HepG2 (cell line): Measurements from ENCODE around the gene CSN3. TPM values are rescaled to one million over a fixed set of nuclear protein-coding genes. Genes with fewer than 3 reads are reported as not detected.

ENCODE experiments used
- HHEX ChIP-seq: IDR thresholded peaks from 2 replicates; pipeline ENCODE4 v1.6.1; 2016; ENCODE audit warnings: control low read depth
- NFYB ChIP-seq: sonication (generic); formaldehyde crosslinking; IDR thresholded peaks from 2 replicates; pipeline ENCODE4 v1.4.0; 2020; ENCODE audit warnings: missing genetic modification reagents
- POGZ ChIP-seq: sonication (generic); formaldehyde crosslinking; IDR thresholded peaks from 2 replicates; pipeline ENCODE4 v1.4.0; 2020; ENCODE audit warnings: mild to moderate bottlenecking, missing genetic modification reagents
- SCMH1 ChIP-seq: sonication (generic); formaldehyde crosslinking; IDR thresholded peaks from 2 replicates; pipeline ENCODE4 v1.9.0; 2021; ENCODE audit warnings: missing genetic modification reagents, mild to moderate bottlenecking, borderline replicate concordance
- ZMAT3 ChIP-seq: sonication (generic); formaldehyde crosslinking; conservative IDR thresholded peaks from 2 replicates; pipeline ENCODE4 v1.7.0; 2021; ENCODE audit warnings: missing genetic modification reagents
- ZNF264 ChIP-seq: sonication (generic); formaldehyde crosslinking; IDR thresholded peaks from 2 replicates; pipeline ENCODE4 v1.4.0; 2020; ENCODE audit warnings: missing genetic modification reagents
- ZNF296 ChIP-seq: sonication (generic); formaldehyde crosslinking; conservative IDR thresholded peaks from 2 replicates; pipeline ENCODE4 v1.5.0; 2020; ENCODE audit warnings: mild to moderate bottlenecking, missing genetic modification reagents
- ZNF530 ChIP-seq: sonication (generic); formaldehyde crosslinking; IDR thresholded peaks from 2 replicates; pipeline ENCODE4 v1.5.0; 2020; ENCODE audit warnings: low read depth, mild to moderate bottlenecking, missing genetic modification reagents
- ZNF550 ChIP-seq: sonication (generic); formaldehyde crosslinking; IDR thresholded peaks from 2 replicates; pipeline ENCODE4 v1.4.0; 2020; ENCODE audit warnings: mild to moderate bottlenecking, missing genetic modification reagents, borderline replicate concordance
- ZNF644 ChIP-seq: IDR thresholded peaks from 2 replicates; pipeline ENCODE4 v1.6.1; 2016; ENCODE audit warnings: low read depth
- ZNF879 ChIP-seq: sonication (generic); formaldehyde crosslinking; IDR thresholded peaks from 2 replicates; pipeline ENCODE4 v1.8.1; 2023; ENCODE audit warnings: missing genetic modification reagents
- ZSCAN20 ChIP-seq: sonication (generic); formaldehyde crosslinking; IDR thresholded peaks from 2 replicates; pipeline ENCODE4 v1.4.0; 2020; ENCODE audit warnings: missing genetic modification reagents, mild to moderate bottlenecking, borderline replicate concordance
- polyA plus RNA-seq, 8 experiments: library from polyadenylated mRNA; depleted of rRNA in 3 of 8; stranded (reverse) in 7 of 8; unstranded in 1 of 8; fragments of >200 nt; fragmentation: Illumina TruSeq in 4 of 8; extraction: Trizol in 4 of 8; gene quantifications; 2 replicates each; pipeline versions ENCODE4 v1.2.1 to v1.2.3, GENCODE V29; 2011 to 2016; ENCODE audit warnings: low read depth in 4 of 8, missing spikeins in 1 of 8, mixed read lengths in 1 of 8; ENCODE audit not compliant: insufficient read depth in 1 of 8
- total RNA-seq, 5 experiments: library from RNA; depleted of rRNA; stranded (reverse); fragments of >200 nt; fragmentation: Illumina TruSeq; extraction: Trizol; gene quantifications; 2 replicates each; pipeline ENCODE4 v1.2.3, GENCODE V29; 2016; ENCODE audit warnings: low read depth in 1 of 5
- TF ChIP-seq, protein P1 (sequence below): sonication (generic); formaldehyde crosslinking; IDR thresholded peaks from 2 replicates; pipeline ENCODE4 v1.5.1; 2020; ENCODE audit warnings: mild to moderate bottlenecking, missing genetic modification reagents, borderline replicate concordance
- TF ChIP-seq, protein P2 (sequence below): IDR thresholded peaks from 2 replicates; pipeline ENCODE4 v1.6.1; 2016; ENCODE audit warnings: missing compliant biosample characterization, missing genetic modification reagents, borderline replicate concordance
- TF ChIP-seq, protein P3 (sequence below): sonication (generic); formaldehyde crosslinking; IDR thresholded peaks from 2 replicates; pipeline ENCODE4 v1.4.0; 2020; ENCODE audit warnings: missing genetic modification reagents, low read depth, mild to moderate bottlenecking, borderline replicate concordance
- TF ChIP-seq, protein P4 (sequence below): sonication (generic); formaldehyde crosslinking; IDR thresholded peaks from 2 replicates; pipeline ENCODE4 v1.4.0; 2020; ENCODE audit warnings: missing genetic modification reagents, mild to moderate bottlenecking, borderline replicate concordance
- TF ChIP-seq, protein P5 (sequence below): IDR thresholded peaks from 2 replicates; pipeline ENCODE4 v1.4.0; 2020; ENCODE audit warnings: mild to moderate bottlenecking, missing genetic modification reagents

The CSN3 gene
- total and polyA plus RNA-seq, 2 of the 13 experiments (the other 11 are each of a cell fraction or from before 2014, with no cell fraction given): not detected

DNA sequence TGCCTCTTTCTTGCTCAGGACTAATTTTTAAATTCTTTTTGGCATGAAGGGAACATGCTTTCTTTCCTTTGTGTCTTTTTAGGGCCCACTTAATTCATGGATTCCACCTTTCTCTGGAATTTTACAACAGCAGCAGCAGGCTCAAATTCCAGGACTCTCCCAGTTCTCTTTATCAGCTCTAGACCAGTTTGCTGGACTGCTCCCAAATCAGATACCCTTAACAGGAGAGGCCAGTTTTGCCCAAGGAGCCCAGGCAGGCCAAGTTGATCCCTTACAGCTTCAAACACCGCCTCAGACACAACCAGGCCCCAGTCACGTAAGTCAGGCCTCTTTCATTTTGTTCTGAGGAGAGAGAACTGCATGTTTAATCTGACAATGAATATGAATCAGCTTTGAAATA is 44.6 kb upstream of the CSN3 start (continued):
- TF ChIP-seq, protein P1, sequence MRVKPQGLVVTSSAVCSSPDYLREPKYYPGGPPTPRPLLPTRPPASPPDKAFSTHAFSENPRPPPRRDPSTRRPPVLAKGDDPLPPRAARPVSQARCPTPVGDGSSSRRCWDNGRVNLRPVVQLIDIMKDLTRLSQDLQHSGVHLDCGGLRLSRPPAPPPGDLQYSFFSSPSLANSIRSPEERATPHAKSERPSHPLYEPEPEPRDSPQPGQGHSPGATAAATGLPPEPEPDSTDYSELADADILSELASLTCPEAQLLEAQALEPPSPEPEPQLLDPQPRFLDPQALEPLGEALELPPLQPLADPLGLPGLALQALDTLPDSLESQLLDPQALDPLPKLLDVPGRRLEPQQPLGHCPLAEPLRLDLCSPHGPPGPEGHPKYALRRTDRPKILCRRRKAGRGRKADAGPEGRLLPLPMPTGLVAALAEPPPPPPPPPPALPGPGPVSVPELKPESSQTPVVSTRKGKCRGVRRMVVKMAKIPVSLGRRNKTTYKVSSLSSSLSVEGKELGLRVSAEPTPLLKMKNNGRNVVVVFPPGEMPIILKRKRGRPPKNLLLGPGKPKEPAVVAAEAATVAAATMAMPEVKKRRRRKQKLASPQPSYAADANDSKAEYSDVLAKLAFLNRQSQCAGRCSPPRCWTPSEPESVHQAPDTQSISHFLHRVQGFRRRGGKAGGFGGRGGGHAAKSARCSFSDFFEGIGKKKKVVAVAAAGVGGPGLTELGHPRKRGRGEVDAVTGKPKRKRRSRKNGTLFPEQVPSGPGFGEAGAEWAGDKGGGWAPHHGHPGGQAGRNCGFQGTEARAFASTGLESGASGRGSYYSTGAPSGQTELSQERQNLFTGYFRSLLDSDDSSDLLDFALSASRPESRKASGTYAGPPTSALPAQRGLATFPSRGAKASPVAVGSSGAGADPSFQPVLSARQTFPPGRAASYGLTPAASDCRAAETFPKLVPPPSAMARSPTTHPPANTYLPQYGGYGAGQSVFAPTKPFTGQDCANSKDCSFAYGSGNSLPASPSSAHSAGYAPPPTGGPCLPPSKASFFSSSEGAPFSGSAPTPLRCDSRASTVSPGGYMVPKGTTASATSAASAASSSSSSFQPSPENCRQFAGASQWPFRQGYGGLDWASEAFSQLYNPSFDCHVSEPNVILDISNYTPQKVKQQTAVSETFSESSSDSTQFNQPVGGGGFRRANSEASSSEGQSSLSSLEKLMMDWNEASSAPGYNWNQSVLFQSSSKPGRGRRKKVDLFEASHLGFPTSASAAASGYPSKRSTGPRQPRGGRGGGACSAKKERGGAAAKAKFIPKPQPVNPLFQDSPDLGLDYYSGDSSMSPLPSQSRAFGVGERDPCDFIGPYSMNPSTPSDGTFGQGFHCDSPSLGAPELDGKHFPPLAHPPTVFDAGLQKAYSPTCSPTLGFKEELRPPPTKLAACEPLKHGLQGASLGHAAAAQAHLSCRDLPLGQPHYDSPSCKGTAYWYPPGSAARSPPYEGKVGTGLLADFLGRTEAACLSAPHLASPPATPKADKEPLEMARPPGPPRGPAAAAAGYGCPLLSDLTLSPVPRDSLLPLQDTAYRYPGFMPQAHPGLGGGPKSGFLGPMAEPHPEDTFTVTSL (CRISPR knock-in tag): no peak
- TF ChIP-seq ZNF644: 0 out of 2 replicates have a peak, but pooled peaks have one; percentile 18
- TF ChIP-seq, protein P2, sequence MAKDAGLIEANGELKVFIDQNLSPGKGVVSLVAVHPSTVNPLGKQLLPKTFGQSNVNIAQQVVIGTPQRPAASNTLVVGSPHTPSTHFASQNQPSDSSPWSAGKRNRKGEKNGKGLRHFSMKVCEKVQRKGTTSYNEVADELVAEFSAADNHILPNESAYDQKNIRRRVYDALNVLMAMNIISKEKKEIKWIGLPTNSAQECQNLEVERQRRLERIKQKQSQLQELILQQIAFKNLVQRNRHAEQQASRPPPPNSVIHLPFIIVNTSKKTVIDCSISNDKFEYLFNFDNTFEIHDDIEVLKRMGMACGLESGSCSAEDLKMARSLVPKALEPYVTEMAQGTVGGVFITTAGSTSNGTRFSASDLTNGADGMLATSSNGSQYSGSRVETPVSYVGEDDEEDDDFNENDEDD: no peak
- no peak for TF ChIP-seq NFYB (CRISPR knock-in tag)
- no peak for TF ChIP-seq ZNF264
- TF ChIP-seq ZMAT3 (CRISPR knock-in tag): no peak
- peak; percentile 76 for TF ChIP-seq POGZ (CRISPR knock-in tag)
- TF ChIP-seq SCMH1 (CRISPR knock-in tag): no peak
- TF ChIP-seq ZSCAN20 (CRISPR knock-in tag): no peak
- TF ChIP-seq, protein P3, sequence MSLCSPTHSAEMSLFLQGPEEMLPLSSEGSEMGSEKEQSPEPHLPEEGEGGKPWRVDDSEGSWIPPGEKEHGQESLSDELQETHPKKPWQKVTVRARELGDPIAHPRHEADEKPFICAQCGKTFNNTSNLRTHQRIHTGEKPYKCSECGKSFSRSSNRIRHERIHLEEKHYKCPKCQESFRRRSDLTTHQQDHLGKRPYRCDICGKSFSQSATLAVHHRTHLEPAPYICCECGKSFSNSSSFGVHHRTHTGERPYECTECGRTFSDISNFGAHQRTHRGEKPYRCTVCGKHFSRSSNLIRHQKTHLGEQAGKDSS (CRISPR knock-in tag): no peak
- TF ChIP-seq ZNF879 (CRISPR knock-in tag): no peak
- no peak for TF ChIP-seq ZNF550 (CRISPR knock-in tag)
- TF ChIP-seq, protein P4, sequence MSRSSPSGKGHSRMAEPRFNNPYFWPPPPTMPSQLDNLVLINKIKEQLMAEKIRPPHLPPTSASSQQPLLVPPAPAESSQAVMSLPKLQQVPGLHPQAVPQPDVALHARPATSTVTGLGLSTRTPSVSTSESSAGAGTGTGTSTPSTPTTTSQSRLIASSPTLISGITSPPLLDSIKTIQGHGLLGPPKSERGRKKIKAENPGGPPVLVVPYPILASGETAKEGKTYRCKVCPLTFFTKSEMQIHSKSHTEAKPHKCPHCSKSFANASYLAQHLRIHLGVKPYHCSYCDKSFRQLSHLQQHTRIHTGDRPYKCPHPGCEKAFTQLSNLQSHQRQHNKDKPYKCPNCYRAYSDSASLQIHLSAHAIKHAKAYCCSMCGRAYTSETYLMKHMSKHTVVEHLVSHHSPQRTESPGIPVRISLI (CRISPR knock-in tag): no peak
- TF ChIP-seq HHEX (CRISPR knock-in tag): no peak
- TF ChIP-seq ZNF530 (CRISPR knock-in tag): no peak
- no peak for TF ChIP-seq ZNF296 (CRISPR knock-in tag)
- TF ChIP-seq, protein P5, sequence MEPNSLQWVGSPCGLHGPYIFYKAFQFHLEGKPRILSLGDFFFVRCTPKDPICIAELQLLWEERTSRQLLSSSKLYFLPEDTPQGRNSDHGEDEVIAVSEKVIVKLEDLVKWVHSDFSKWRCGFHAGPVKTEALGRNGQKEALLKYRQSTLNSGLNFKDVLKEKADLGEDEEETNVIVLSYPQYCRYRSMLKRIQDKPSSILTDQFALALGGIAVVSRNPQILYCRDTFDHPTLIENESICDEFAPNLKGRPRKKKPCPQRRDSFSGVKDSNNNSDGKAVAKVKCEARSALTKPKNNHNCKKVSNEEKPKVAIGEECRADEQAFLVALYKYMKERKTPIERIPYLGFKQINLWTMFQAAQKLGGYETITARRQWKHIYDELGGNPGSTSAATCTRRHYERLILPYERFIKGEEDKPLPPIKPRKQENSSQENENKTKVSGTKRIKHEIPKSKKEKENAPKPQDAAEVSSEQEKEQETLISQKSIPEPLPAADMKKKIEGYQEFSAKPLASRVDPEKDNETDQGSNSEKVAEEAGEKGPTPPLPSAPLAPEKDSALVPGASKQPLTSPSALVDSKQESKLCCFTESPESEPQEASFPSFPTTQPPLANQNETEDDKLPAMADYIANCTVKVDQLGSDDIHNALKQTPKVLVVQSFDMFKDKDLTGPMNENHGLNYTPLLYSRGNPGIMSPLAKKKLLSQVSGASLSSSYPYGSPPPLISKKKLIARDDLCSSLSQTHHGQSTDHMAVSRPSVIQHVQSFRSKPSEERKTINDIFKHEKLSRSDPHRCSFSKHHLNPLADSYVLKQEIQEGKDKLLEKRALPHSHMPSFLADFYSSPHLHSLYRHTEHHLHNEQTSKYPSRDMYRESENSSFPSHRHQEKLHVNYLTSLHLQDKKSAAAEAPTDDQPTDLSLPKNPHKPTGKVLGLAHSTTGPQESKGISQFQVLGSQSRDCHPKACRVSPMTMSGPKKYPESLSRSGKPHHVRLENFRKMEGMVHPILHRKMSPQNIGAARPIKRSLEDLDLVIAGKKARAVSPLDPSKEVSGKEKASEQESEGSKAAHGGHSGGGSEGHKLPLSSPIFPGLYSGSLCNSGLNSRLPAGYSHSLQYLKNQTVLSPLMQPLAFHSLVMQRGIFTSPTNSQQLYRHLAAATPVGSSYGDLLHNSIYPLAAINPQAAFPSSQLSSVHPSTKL (CRISPR knock-in tag): 0 out of 2 replicates have a peak, but pooled peaks have one; percentile 33
